GM23248 (cell line): ENCODE measurements around the gene TOLLIP.

ENCODE experiments used
- EZH2 ChIP-seq: fragments of 200-600 bp; sonication (generic); IDR thresholded peaks from 2 replicates; pipeline ENCODE4 v1.6.1; 2018; ENCODE audit warnings: antibody characterized with exemption, mild to moderate bottlenecking; ENCODE audit not compliant: insufficient read depth, poor library complexity, severe bottlenecking
- EZH2phosphoT487 ChIP-seq: fragments of 200-600 bp; sonication (generic); IDR thresholded peaks from 2 replicates; pipeline ENCODE4 v1.6.1; 2018; ENCODE audit warnings: antibody characterized with exemption, moderate library complexity, mild to moderate bottlenecking, low read depth; ENCODE audit not compliant: insufficient read depth

- no peak for TF ChIP-seq EZH2
- no peak for TF ChIP-seq EZH2phosphoT487
Measured at GRCh38 chr11:1278766-1279673, 30.4 kb downstream of the TOLLIP start.
